Thoracic aorta (tissue), 2 donors: ENCODE results near the gene BRSK2. TPM values are rescaled to one million over a fixed set of nuclear protein-coding genes. Genes with fewer than 3 reads are reported as not detected.

Experiments
- ATAC-seq: fragments of 150-250 bp; one replicate; pipeline ENCODE4 v1.8.0; 2017; ENCODE audit warnings: low read depth; ENCODE audit not compliant: insufficient number of reproducible peaks, low FRiP score
- DNase-seq: peaks from one replicate; pipeline ENCODE4 v3.0.0-alpha.2; 2020; ENCODE audit warnings: low spot score
- H3K27ac ChIP-seq, 2 donors: fragments of 200-600 bp; sonication (generic); 1 replicate in 1 of 2; 2 replicates in 1 of 2; pipeline ENCODE4 v1.5.1; 2016; ENCODE audit warnings: mild to moderate bottlenecking in 2 of 2, moderate library complexity in 2 of 2
- H3K27me3 ChIP-seq: fragments of 200-600 bp; sonication (generic); replicated peaks from 2 replicates; pipeline ENCODE4 v1.6.0; 2016; ENCODE audit warnings: mild to moderate bottlenecking; ENCODE audit not compliant: insufficient read depth
- H3K36me3 ChIP-seq: fragments of 200-600 bp; sonication (generic); one replicate; pipeline ENCODE4 v1.5.1; 2016
- H3K4me1 ChIP-seq, 2 donors: fragments of 200-600 bp; sonication (generic); 1 replicate in 1 of 2; 2 replicates in 1 of 2; pipeline versions ENCODE4 v1.5.1 to v1.6.0; 2016; ENCODE audit warnings: low read depth in 2 of 2, mild to moderate bottlenecking in 1 of 2; ENCODE audit not compliant: control insufficient read depth in 1 of 2
- H3K4me3 ChIP-seq: fragments of 200-600 bp; sonication (generic); 2 replicates; pipeline ENCODE4 v1.5.1; 2016; ENCODE audit warnings: mild to moderate bottlenecking
- H3K9me3 ChIP-seq: fragments of 200-600 bp; sonication (generic); 2 replicates; pipeline ENCODE4 v1.5.1; 2016
- CTCF ChIP-seq: fragments of 200-600 bp; sonication (generic); IDR thresholded peaks from one replicate; pipeline ENCODE4 v1.5.1; 2019; ENCODE audit warnings: antibody characterized with exemption
- total RNA-seq, 2 donors: library from RNA; depleted of rRNA; stranded (reverse); fragments of >200 nt; gene quantifications; one replicate each; pipeline versions ENCODE4 v1.1.0 to v1.2.3, GENCODE V29; 2016

Gene BRSK2
- total RNA-seq, 2 donors from 2014 or later = 1.2 TPM; not detected in 1

GRCh38 chr11:1372660-1373059 lies 17.1 kb upstream of the BRSK2 start:
- Histone ChIP-seq H3K4me1 (no peaks in the 10 kb centered on the region), H3K9me3 (no peaks in the 10 kb centered on the region), H3K4me3 (no peak overlapping the region), H3K27me3 (no peaks in the 10 kb centered on the region), H3K36me3 (no peaks in the 10 kb centered on the region), H3K27ac (no peak overlapping the region)
- DNase-seq (no peak), ATAC-seq (no peak)
- no peak for TF ChIP-seq CTCF

- H3K9me3 ChIP-seq = no peaks in the 10 kb centered on the region
- no peak overlapping the region for H3K4me3 ChIP-seq
- ATAC-seq (no peak), DNase-seq (no peak)
- no peaks in the 10 kb centered on the region for H3K4me1 ChIP-seq
- H3K27ac ChIP-seq = no peak overlapping the region
- no peaks in the 10 kb centered on the region for H3K27me3 ChIP-seq
- TF ChIP-seq CTCF = no peak
- no peaks in the 10 kb centered on the region for H3K36me3 ChIP-seq
Observed at GRCh38 chr11:1373536-1374214, 16.1 kb upstream of the BRSK2 start.

GRCh38 chr11:1375161-1375954 lies 14.4 kb upstream of the BRSK2 start:
- DNase-seq = no peak
- H3K4me3 ChIP-seq = no peak overlapping the region
- H3K4me1 ChIP-seq = no peaks in the 10 kb centered on the region
- no peaks in the 10 kb centered on the region for H3K9me3 ChIP-seq
- no peak for ATAC-seq
- no peaks in the 10 kb centered on the region for H3K27me3 ChIP-seq
- no peak for TF ChIP-seq CTCF
- H3K27ac ChIP-seq = no peak overlapping the region
- no peaks in the 10 kb centered on the region for H3K36me3 ChIP-seq

GRCh38 chr11:1375955-1376258 lies 13.8 kb upstream of the BRSK2 start:
- no peak for ATAC-seq
- no peak overlapping the region for H3K4me3 ChIP-seq

More at GRCh38 chr11:1375955-1376258, 13.8 kb upstream of the BRSK2 start:
- Histone ChIP-seq H3K9me3 (no peaks in the 10 kb centered on the region), H3K4me1 (no peaks in the 10 kb centered on the region), H3K27ac (no peak overlapping the region), H3K27me3 (no peaks in the 10 kb centered on the region), H3K36me3 (no peaks in the 10 kb centered on the region)
- DNase-seq = no peak
- no peak for TF ChIP-seq CTCF
